GM23248 (cell line): ENCODE data around the gene UBASH3B.

Source experiments
- EZH2 ChIP-seq: fragments of 200-600 bp; sonication (generic); IDR thresholded peaks from 2 replicates; pipeline ENCODE4 v1.6.1; 2018; ENCODE audit warnings: antibody characterized with exemption, mild to moderate bottlenecking; ENCODE audit not compliant: insufficient read depth, poor library complexity, severe bottlenecking
- EZH2phosphoT487 ChIP-seq: fragments of 200-600 bp; sonication (generic); IDR thresholded peaks from 2 replicates; pipeline ENCODE4 v1.6.1; 2018; ENCODE audit warnings: antibody characterized with exemption, moderate library complexity, mild to moderate bottlenecking, low read depth; ENCODE audit not compliant: insufficient read depth

DNA sequence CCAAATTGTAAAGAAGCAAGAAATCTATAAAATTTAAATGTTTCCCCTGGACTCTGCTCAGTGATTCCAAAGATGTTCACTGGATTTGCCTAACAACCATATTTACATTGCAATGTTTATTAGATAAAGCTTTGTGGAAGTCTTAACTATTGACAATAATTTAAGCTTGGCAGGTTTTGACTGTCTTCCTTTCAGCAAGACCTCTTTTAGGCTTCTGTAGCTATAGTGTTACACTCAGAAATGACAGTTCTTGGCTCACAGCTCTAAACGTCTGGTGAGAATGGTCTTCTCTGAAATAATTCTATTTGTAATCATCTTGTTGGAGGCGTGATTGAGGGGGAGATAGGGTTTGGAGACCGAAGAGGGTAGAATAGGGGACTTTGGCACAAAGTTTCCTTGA is 138.0 kb downstream of the UBASH3B start:
- TF ChIP-seq EZH2 (no peak), EZH2phosphoT487 (no peak)
